IMR-90 (cell line): ENCODE measurements around the gene SOCS6. TPM values are rescaled to one million over a fixed set of nuclear protein-coding genes. Genes with fewer than 3 reads are reported as not detected.

Source experiments
- ATAC-seq: fragments of 200-7000 bp; cut with Tn5 transposase; 2 replicates; pipeline ENCODE4 v1.9.1; 2020; ENCODE audit warnings: low read depth, mild to moderate bottlenecking, moderate library complexity
- BruUV-seq: library from RNA; stranded (reverse); fragments of 400-500 nt; replicated peaks from 2 replicates; lab custom pipeline; 2021; lab: Mats Ljungman, UMichigan
- CTCF ChIA-PET: fragments of 300-600 bp; formaldehyde crosslinking; extraction: SDS; loops from one replicate; lab custom pipeline; 2021; ENCODE audit warnings: antibody characterized with exemption; lab: Yijun Ruan, JAX
- POLR2A ChIA-PET: fragments of 300-600 bp; sonication (Branson Sonifier 250); formaldehyde crosslinking; loops from one replicate; lab custom pipeline; 2022; ENCODE audit warnings: antibody characterized with exemption; ENCODE audit not compliant: unreplicated experiment; lab: Charles Lee
- DNase-seq: peaks from one replicate; pipeline ENCODE4 v3.0.0; 2013
- H2AFZ ChIP-seq: replicated peaks from 2 replicates; pipeline ENCODE3; 2013; ENCODE audit warnings: low read length, mild to moderate bottlenecking; ENCODE audit not compliant: poor library complexity
- H2AK5ac ChIP-seq: 2 replicates; pipeline ENCODE4 v1.6.1; 2013; ENCODE audit warnings: low read depth, low read length, inconsistent platforms
- H2AK9ac ChIP-seq: replicated peaks from 2 replicates; pipeline ENCODE3; 2013; ENCODE audit warnings: mild to moderate bottlenecking, low read depth, low read length, moderate library complexity; ENCODE audit not compliant: poor library complexity
- H2BK120ac ChIP-seq: 2 replicates; pipeline ENCODE4 v1.6.1; 2013; ENCODE audit warnings: low read depth, low read length, inconsistent platforms
- H2BK15ac ChIP-seq: 3 replicates; pipeline ENCODE4 v1.6.1; 2013; ENCODE audit warnings: low read depth, low read length, inconsistent platforms
- H2BK20ac ChIP-seq: 2 replicates; pipeline ENCODE4 v1.6.1; 2013; ENCODE audit warnings: low read depth, mild to moderate bottlenecking, inconsistent platforms, low read length, moderate library complexity
- H2BK5ac ChIP-seq: 2 replicates; pipeline ENCODE4 v1.6.1; 2013; ENCODE audit warnings: mild to moderate bottlenecking, low read depth, low read length, inconsistent platforms; ENCODE audit not compliant: poor library complexity, severe bottlenecking
- H3K14ac ChIP-seq: replicated peaks from 2 replicates; pipeline ENCODE4 v1.6.1; 2013; ENCODE audit warnings: low read depth, low read length, inconsistent platforms
- H3K18ac ChIP-seq: 2 replicates; pipeline ENCODE4 v1.6.1; 2013; ENCODE audit warnings: low read depth, low read length, control low read depth
- H3K23ac ChIP-seq: 2 replicates; pipeline ENCODE4 v1.6.1; 2013; ENCODE audit warnings: low read depth, low read length, inconsistent platforms
- H3K27ac ChIP-seq: 2 replicates; pipeline ENCODE4 v1.5.1; 2013; ENCODE audit warnings: mild to moderate bottlenecking, control low read depth, low read length; ENCODE audit not compliant: insufficient read depth
- H3K27me3 ChIP-seq: 2 replicates; pipeline ENCODE4 v1.6.1; 2013; ENCODE audit warnings: low read length; ENCODE audit not compliant: control insufficient read depth, insufficient read depth
- H3K36me3 ChIP-seq: 2 replicates; pipeline ENCODE4 v1.6.1; 2013; ENCODE audit warnings: low read length, mixed read lengths; ENCODE audit not compliant: control insufficient read depth, insufficient read depth
- H3K4ac ChIP-seq: 2 replicates; pipeline ENCODE4 v1.6.1; 2013; ENCODE audit warnings: low read depth, low read length, inconsistent platforms
- H3K4me1 ChIP-seq: 2 replicates; pipeline ENCODE4 v1.6.1; 2013; ENCODE audit warnings: low read length, mixed read lengths; ENCODE audit not compliant: control insufficient read depth, insufficient read depth
- H3K4me2 ChIP-seq: 2 replicates; pipeline ENCODE4 v1.6.1; 2013; ENCODE audit warnings: low read depth, mild to moderate bottlenecking, control low read depth, low read length, moderate library complexity
- H3K4me3 ChIP-seq: 2 replicates; pipeline ENCODE4 v1.5.1; 2013; ENCODE audit warnings: low read depth, mild to moderate bottlenecking, control low read depth, low read length, moderate library complexity; ENCODE audit not compliant: insufficient read depth
- H3K56ac ChIP-seq: 2 replicates; pipeline ENCODE4 v1.6.1; 2013; ENCODE audit warnings: low read length, inconsistent platforms; ENCODE audit not compliant: insufficient read depth; ENCODE audit errors: extremely low read depth
- H3K79me1 ChIP-seq, 2 experiments: 2 replicates each; pipeline ENCODE4 v1.6.1; 2013; ENCODE audit warnings: low read length in 2 of 2, inconsistent platforms in 1 of 2, low read depth in 1 of 2
- H3K9ac ChIP-seq: 2 replicates; pipeline ENCODE4 v1.6.1; 2013; ENCODE audit warnings: low read depth, low read length, control low read depth
- H3K9me1 ChIP-seq: 2 replicates; pipeline ENCODE4 v1.6.1; 2013; ENCODE audit warnings: low read length, inconsistent platforms; ENCODE audit not compliant: insufficient read depth
- H3K9me3 ChIP-seq: 2 replicates; pipeline ENCODE4 v1.6.1; 2013; ENCODE audit warnings: low read length; ENCODE audit not compliant: control insufficient read depth, insufficient read depth
- H4K20me1 ChIP-seq: 2 replicates; pipeline ENCODE4 v1.6.1; 2013; ENCODE audit warnings: low read length, inconsistent platforms; ENCODE audit not compliant: insufficient read depth
- H4K5ac ChIP-seq: 2 replicates; pipeline ENCODE4 v1.6.1; 2013; ENCODE audit warnings: mild to moderate bottlenecking, low read depth, low read length, control low read depth
- H4K8ac ChIP-seq, 2 experiments: 2 replicates each; pipeline ENCODE4 v1.6.1; 2013; ENCODE audit warnings: low read depth in 2 of 2, low read length in 2 of 2, control low read depth in 1 of 2, inconsistent platforms in 1 of 2
- H4K91ac ChIP-seq: 2 replicates; pipeline ENCODE4 v1.6.1; 2013; ENCODE audit warnings: low read depth, low read length, inconsistent platforms; ENCODE audit not compliant: insufficient read depth
- CEBPB ChIP-seq: IDR thresholded peaks from 2 replicates; pipeline ENCODE4 v1.6.1; 2012; ENCODE audit warnings: low read depth, low read length, improper control_type of control experiment
- ELK1 ChIP-seq: fragments of 150-350 bp; IDR thresholded peaks from 2 replicates; pipeline ENCODE4 v1.6.1; 2016; ENCODE audit warnings: low read depth, mild to moderate bottlenecking, low read length, moderate library complexity, borderline replicate concordance
- NFE2L2 ChIP-seq: fragments of 150-350 bp; IDR thresholded peaks from 2 replicates; pipeline ENCODE4 v1.6.1; 2016; ENCODE audit warnings: low read depth, mild to moderate bottlenecking, low read length
- RAD21 ChIP-seq: IDR thresholded peaks from 2 replicates; pipeline ENCODE4 v1.6.1; 2012; ENCODE audit warnings: low read length, improper control_type of control experiment
- WGBS, 2 experiments: methylation state at CpG; one replicate each; pipeline versions ENCODE4 v1.1.5 to v1.1.7; 2013; ENCODE audit warnings: missing lambda C conversion rate in 2 of 2; ENCODE audit not compliant: insufficient read length in 1 of 2; ENCODE audit errors: extremely low coverage in 2 of 2; 5-methylcytosine and 5-hydroxymethylcytosine counted together
- dilution Hi-C: fragments of 300-500 bp; cut with HindIII; formaldehyde crosslinking; loops from one replicate; pipeline ENCODE4 v1.14.3; 2018; ENCODE audit warnings: low sequenced_read_pairs; ENCODE audit not compliant: unreplicated experiment
- in situ Hi-C: fragments of 300-500 bp; cut with MboI; formaldehyde crosslinking; loops from 3 replicates; pipeline ENCODE4 v1.14.3; 2019; ENCODE audit warnings: low sequenced_read_pairs, inconsistent platforms, mixed read lengths
- intact Hi-C: fragments of 100-400 bp; cut with micrococcal nuclease; formaldehyde crosslinking; loops from 2 replicates; pipeline ENCODE4 v1.10.0; 2022
- polyA plus RNA-seq, 3 experiments: library from polyadenylated mRNA; depleted of rRNA; stranded (reverse); fragments of >200 nt; gene quantifications; 2 replicates each; pipeline ENCODE4 v1.2.3, GENCODE V29; 2012; ENCODE audit warnings: low replicate concordance in 1 of 3
- total RNA-seq: library from RNA; depleted of rRNA; stranded (reverse); fragments of >200 nt; gene quantifications from 2 replicates; pipeline ENCODE4 v1.2.3, GENCODE V29; 2012

The SOCS6 gene
- total and polyA plus RNA-seq, 2 of the 4 experiments (the other 2 are of a cell fraction) = 21.3 to 57.4 TPM

DNA sequence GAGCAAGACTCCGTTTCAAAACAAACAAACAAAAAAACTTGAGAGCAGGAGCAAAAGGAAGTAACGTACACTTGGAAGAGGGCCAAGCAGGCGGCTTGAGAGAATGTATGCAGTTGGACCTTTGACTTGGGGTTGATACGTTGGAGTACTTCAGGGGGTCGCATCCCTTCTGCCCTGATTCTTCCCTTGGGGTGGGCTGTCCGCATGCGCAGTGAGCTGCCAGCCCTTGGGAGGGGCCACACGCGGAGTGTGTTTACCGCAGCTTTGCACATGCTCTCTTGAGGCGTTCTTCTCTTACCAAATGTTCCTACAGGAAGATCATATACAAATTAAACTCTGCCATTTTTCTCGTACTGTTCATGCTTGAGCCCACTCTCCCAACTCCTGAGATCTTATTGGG, 38.1 kb upstream of the SOCS6 start:
- Histone ChIP-seq H3K27ac (no peak overlapping the region), H2BK120ac (no peak overlapping the region), H3K14ac (no peak overlapping the region), H3K9me1 (no peaks in the 10 kb centered on the region), H3K56ac (no peak overlapping the region), H4K20me1 (no peaks in the 10 kb centered on the region), H3K9ac (no peak overlapping the region), H2AFZ (no peak overlapping the region), H3K79me1 (no peaks in the 10 kb centered on the region), H3K4ac (no peak overlapping the region), H4K8ac (no peak overlapping the region), H3K4me3 (no peak overlapping the region), H3K9me3 (no peaks in the 10 kb centered on the region), H2BK5ac (no peak overlapping the region), H2AK5ac (no peak overlapping the region), H2BK15ac (no peak overlapping the region), H3K4me2 (no peak overlapping the region), H2AK9ac (no peak overlapping the region), H3K18ac (no peak overlapping the region), H3K4me1 (no peaks in the 10 kb centered on the region), H2BK20ac (no peak overlapping the region), H4K91ac (no peak overlapping the region), H3K27me3 (no peaks in the 10 kb centered on the region), H4K5ac (no peak overlapping the region), H3K36me3 (no peaks in the 10 kb centered on the region), H3K23ac (no peak overlapping the region)
- no peak for TF ChIP-seq CEBPB
- TF ChIP-seq ELK1 = no peak
- TF ChIP-seq NFE2L2 = no peak
- TF ChIP-seq RAD21 = no peak
- in situ Hi-C loops = no loop called here
- BruUV-seq = no TSS peak
- ATAC-seq (no peak), DNase-seq (no peak)
- intact Hi-C loops = no loop called here
- ChIA-PET POLR2A (no interaction called here), CTCF (interaction anchor here (0.5 kb wide), 1 partner anchor 109 kb away, joined by 3 read pairs; no protein-coding TSS in a partner anchor)
- dilution Hi-C loops = no loop called here
- WGBS, 2 experiments = no CpG with 5 or more reads among the region's 12 CpGs
